Esophagus squamous epithelium (tissue), 4 donors: Measurements from ENCODE around the gene MYOCOS.

Experiments used
- POLR2A ChIP-seq, 4 donors: fragments of 450-650 bp; IDR thresholded peaks; one replicate each; pipeline ENCODE4 v1.6.1; 2017; ENCODE audit warnings: antibody characterized with exemption in 4 of 4, mild to moderate bottlenecking in 4 of 4, moderate library complexity in 3 of 4
- TF ChIP-seq, protein P1 (sequence below), 6 experiments: fragments of 450-650 bp in 4 of 6; fragments of 200-600 bp in 2 of 6; sonication (generic) in 2 of 6; IDR thresholded peaks; one replicate each; pipeline ENCODE4 v1.5.1; 2016 to 2019; ENCODE audit warnings: antibody characterized with exemption in 6 of 6, mild to moderate bottlenecking in 4 of 6, moderate library complexity in 4 of 6

- TF ChIP-seq, protein P1, sequence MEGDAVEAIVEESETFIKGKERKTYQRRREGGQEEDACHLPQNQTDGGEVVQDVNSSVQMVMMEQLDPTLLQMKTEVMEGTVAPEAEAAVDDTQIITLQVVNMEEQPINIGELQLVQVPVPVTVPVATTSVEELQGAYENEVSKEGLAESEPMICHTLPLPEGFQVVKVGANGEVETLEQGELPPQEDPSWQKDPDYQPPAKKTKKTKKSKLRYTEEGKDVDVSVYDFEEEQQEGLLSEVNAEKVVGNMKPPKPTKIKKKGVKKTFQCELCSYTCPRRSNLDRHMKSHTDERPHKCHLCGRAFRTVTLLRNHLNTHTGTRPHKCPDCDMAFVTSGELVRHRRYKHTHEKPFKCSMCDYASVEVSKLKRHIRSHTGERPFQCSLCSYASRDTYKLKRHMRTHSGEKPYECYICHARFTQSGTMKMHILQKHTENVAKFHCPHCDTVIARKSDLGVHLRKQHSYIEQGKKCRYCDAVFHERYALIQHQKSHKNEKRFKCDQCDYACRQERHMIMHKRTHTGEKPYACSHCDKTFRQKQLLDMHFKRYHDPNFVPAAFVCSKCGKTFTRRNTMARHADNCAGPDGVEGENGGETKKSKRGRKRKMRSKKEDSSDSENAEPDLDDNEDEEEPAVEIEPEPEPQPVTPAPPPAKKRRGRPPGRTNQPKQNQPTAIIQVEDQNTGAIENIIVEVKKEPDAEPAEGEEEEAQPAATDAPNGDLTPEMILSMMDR (IDR thresholded peaks at IDR 0.05) = no peak
- no peak for TF ChIP-seq POLR2A (IDR thresholded peaks at IDR 0.05)
Measured at GRCh38 chr1:171611306-171611705, 10.7 kb upstream of the MYOCOS start.
